Activated CD8-positive, alpha-beta T cell treated with anti-CD3 and anti-CD28 coated beads for 36 hours (primary cell): ENCODE data around the gene DEPDC7. TPM values are rescaled to one million over a fixed set of nuclear protein-coding genes. Genes with fewer than 3 reads are reported as not detected.

Source experiments
- ATAC-seq: fragments of 200-7000 bp; cut with Tn5 transposase; one replicate; pipeline ENCODE4 v1.10.0; 2021; ENCODE audit warnings: mild to moderate bottlenecking, moderate library complexity
- CTCF ChIA-PET: fragments of 350-600 bp; sonication (Branson Sonifier 250); formaldehyde crosslinking; loops from one replicate; lab custom pipeline; 2021; ENCODE audit warnings: antibody characterized with exemption; lab: Charles Lee
- POLR2A ChIA-PET: fragments of 350-600 bp; sonication (Branson Sonifier 250); formaldehyde crosslinking; loops from one replicate; lab custom pipeline; 2021; ENCODE audit warnings: antibody characterized with exemption; lab: Charles Lee
- DNase-seq: peaks from one replicate; pipeline ENCODE4 v3.0.0-alpha.2; 2020
- H3K27ac Mint-ChIP-seq: one replicate; pipeline ENCODE4 v1.8.0; 2021; ENCODE audit warnings: mild to moderate bottlenecking, mixed read lengths
- H3K27me3 Mint-ChIP-seq: one replicate; pipeline ENCODE4 v1.8.0; 2021; ENCODE audit warnings: mixed read lengths
- H3K36me3 Mint-ChIP-seq: one replicate; pipeline ENCODE4 v1.8.0; 2021; ENCODE audit warnings: low read depth, mixed read lengths
- H3K4me1 Mint-ChIP-seq: one replicate; pipeline ENCODE4 v1.8.0; 2021; ENCODE audit warnings: low read depth, mixed read lengths
- H3K4me3 Mint-ChIP-seq: one replicate; pipeline ENCODE4 v1.8.0; 2021; ENCODE audit warnings: mild to moderate bottlenecking, moderate library complexity, mixed read lengths
- H3K9me3 Mint-ChIP-seq: one replicate; pipeline ENCODE4 v1.8.0; 2021; ENCODE audit warnings: mixed read lengths
- intact Hi-C: fragments of 100-400 bp; cut with micrococcal nuclease; formaldehyde crosslinking; loops from one replicate; pipeline ENCODE4 v1.10.0; 2022
- total RNA-seq, 2 experiments: library from RNA; stranded (reverse); gene quantifications; one replicate each; pipeline ENCODE4 v1.2.3, GENCODE V29; 2021
- TF ChIP-seq, protein P1 (sequence below): fragments of 200-600 bp; IDR thresholded peaks from one replicate; pipeline ENCODE4 v1.8.0; 2022; ENCODE audit warnings: antibody characterized with exemption, mild to moderate bottlenecking

Gene DEPDC7
- total RNA-seq, 2 experiments from 2014 or later = 2.8 to 3.0 TPM

DNA sequence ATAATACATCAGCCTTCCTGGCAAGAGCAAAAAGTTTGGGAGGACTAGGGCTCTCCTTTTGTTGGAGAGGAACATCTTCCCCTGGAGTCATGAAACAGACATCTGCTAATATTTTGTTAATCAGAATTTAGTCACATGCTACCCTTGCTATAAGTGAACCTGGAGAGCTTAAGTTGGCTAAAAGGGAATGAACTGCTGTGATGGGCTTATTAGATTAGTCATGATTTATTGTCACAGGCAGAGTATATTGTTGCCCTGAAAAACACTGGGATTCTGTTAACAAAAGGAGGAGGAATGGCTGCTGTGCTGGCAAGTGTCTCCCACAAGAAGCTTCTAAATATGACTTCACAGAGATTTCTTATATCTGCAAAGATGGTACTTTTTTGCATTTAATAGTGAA is 39.7 kb downstream of the DEPDC7 start:
- H3K27me3 Mint-ChIP-seq = no peaks in the 10 kb centered on the region
- peaks cover 26% of the 10 kb centered on the region for H3K36me3 Mint-ChIP-seq
- no peak for ATAC-seq
- H3K4me1 Mint-ChIP-seq = peaks cover 7% of the 10 kb centered on the region
- ChIA-PET POLR2A (interaction anchor here (0.6 to 0.7 kb wide), 2 partner anchors 16 to 1334 kb away, joined by 3 to 4 read pairs; partner anchors contain the start of gene TCP11L1), CTCF (interaction anchor here (1.3 to 2.4 kb wide), 4 partner anchors 9 to 16 kb away, joined by 3 to 10 read pairs (median 6); partner anchors contain the start of gene TCP11L1)
- H3K4me3 Mint-ChIP-seq = no peak overlapping the region
- TF ChIP-seq, protein P1, sequence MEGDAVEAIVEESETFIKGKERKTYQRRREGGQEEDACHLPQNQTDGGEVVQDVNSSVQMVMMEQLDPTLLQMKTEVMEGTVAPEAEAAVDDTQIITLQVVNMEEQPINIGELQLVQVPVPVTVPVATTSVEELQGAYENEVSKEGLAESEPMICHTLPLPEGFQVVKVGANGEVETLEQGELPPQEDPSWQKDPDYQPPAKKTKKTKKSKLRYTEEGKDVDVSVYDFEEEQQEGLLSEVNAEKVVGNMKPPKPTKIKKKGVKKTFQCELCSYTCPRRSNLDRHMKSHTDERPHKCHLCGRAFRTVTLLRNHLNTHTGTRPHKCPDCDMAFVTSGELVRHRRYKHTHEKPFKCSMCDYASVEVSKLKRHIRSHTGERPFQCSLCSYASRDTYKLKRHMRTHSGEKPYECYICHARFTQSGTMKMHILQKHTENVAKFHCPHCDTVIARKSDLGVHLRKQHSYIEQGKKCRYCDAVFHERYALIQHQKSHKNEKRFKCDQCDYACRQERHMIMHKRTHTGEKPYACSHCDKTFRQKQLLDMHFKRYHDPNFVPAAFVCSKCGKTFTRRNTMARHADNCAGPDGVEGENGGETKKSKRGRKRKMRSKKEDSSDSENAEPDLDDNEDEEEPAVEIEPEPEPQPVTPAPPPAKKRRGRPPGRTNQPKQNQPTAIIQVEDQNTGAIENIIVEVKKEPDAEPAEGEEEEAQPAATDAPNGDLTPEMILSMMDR = no peak
- H3K9me3 Mint-ChIP-seq = no peaks in the 10 kb centered on the region
- intact Hi-C loops = no loop called here
- H3K27ac Mint-ChIP-seq = no peak overlapping the region
- DNase-seq = no peak

DNA sequence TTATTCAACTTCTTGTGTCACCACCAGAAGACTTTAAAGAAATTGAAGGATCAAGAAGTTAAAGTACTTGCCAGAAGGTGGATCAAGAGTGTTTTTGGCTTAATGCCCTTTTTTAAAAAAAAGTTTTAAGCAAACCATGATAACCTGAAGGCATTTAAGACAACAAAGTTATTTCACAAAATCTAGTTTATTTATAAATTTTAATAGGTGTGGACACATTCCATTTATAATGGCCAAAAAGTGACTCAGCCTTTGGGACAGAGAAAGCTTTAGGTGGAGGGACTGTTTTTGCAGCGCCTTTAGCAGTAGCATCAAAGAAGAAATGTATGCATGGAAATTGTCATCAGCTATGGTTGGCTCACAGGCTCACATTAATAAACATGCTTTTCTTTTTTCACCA is 41.6 kb downstream of the DEPDC7 start:
- ATAC-seq (no peak), DNase-seq (no peak)
- Mint-ChIP-seq H3K4me1 (peaks cover 20% of the 10 kb centered on the region), H3K36me3 (peaks cover 34% of the 10 kb centered on the region), H3K4me3 (no peak overlapping the region), H3K9me3 (no peaks in the 10 kb centered on the region), H3K27me3 (no peaks in the 10 kb centered on the region), H3K27ac (no peak overlapping the region)
- ChIA-PET CTCF (interaction anchor here (0.6 to 1.6 kb wide), 3 partner anchors 8 to 11 kb away, joined by 3 to 6 read pairs (median 3); no protein-coding TSS in a partner anchor), POLR2A (no interaction called here)
- intact Hi-C loops = no loop called here
- TF ChIP-seq, protein P1 = no peak

DNA sequence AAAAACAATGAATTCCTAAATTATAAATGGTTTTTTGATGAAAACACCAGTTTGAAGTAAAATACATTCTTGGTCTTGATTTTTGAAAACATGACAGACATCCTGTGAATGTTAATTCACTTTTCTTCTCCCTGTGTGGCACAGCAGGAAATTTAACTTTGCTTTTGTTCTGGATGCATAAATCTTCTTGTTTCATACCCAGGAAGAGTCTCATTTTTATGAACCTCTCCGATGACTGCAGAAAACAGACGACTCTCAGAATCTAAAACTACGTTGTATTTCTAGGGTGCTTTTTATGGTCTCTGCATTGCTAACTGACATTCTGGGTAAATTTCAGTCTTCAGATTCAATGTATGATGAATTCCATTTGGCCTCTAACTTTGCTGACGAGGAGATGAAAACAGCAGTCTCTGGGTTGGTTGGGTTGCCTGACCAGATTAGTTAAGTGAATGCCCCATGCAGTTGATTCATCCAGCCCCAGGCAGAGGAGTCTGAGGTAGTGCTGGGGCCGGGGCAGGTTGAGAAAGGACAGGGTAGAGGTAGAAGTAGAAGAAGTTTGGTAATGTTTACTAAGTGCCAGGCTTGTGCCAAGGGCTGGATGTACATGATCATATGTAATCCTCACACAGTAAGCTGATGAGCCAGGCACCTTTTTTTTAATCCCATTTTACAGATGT is 43.8 kb downstream of the DEPDC7 start:
- ChIA-PET CTCF (interaction anchor here (0.7 kb wide), 1 partner anchor 833 kb away, joined by 3 read pairs; no protein-coding TSS in a partner anchor), POLR2A (interaction anchor here (1.1 kb wide), 1 partner anchor 46 kb away, joined by 3 read pairs; no protein-coding TSS in a partner anchor)
- Mint-ChIP-seq H3K9me3 (no peaks in the 10 kb centered on the region), H3K4me3 (no peak overlapping the region), H3K27ac (no peak overlapping the region), H3K4me1 (peaks cover 41% of the 10 kb centered on the region), H3K36me3 (peaks cover 42% of the 10 kb centered on the region), H3K27me3 (no peaks in the 10 kb centered on the region)
- ATAC-seq = no peak
- TF ChIP-seq, protein P1 = no peak
- intact Hi-C loops = loop anchor here (10.0 kb wide), 2 partner anchors 165 to 225 kb away; partner anchors contain the start of gene QSER1
- no peak for DNase-seq

DNA sequence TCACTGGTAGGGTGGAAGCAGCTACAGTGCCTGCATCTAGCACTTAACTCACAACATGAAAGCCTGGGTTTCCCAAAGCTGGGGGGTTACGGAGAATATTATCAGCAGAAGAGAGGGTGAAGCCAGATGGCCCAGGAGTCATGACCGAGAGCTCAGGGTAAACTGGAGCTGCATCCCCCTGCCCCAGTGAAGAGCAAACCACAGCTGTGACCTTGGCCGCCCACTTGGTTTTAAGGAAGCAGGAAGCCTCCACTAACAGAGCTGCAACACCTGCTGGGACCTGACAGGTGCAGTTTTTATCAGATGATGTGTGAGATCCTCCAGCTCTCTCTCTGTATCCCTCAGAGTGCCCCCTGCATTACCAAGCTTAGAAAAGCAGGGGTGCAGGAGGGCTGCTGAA is 44.6 kb downstream of the DEPDC7 start:
- no peak overlapping the region for H3K4me3 Mint-ChIP-seq
- DNase-seq (no peak), ATAC-seq (no peak)
- no peaks in the 10 kb centered on the region for H3K27me3 Mint-ChIP-seq
- TF ChIP-seq, protein P1 = no peak
- H3K9me3 Mint-ChIP-seq = no peaks in the 10 kb centered on the region
- intact Hi-C loops = loop anchor here (10.0 kb wide), 2 partner anchors 165 to 225 kb away; partner anchors contain the start of gene QSER1
- POLR2A ChIA-PET = interaction anchor here (0.9 to 1.7 kb wide), 3 partner anchors 17 to 46 kb away, joined by 3 to 6 read pairs (median 3); no protein-coding TSS in a partner anchor
- H3K27ac Mint-ChIP-seq = peak overlapping the region; percentile 48
- H3K4me1 Mint-ChIP-seq = peaks cover 49% of the 10 kb centered on the region
- H3K36me3 Mint-ChIP-seq = peaks cover 38% of the 10 kb centered on the region
- CTCF ChIA-PET = interaction anchor here (0.7 to 1.6 kb wide), 4 partner anchors 99 to 833 kb away, joined by 3 to 4 read pairs (median 4); no protein-coding TSS in a partner anchor
